NCI-H1436 treated with DMSO at 0.1 percent for 48 hours (cell line): ENCODE data around the gene POPDC3.

Source experiments
- DNase-seq: peaks from one replicate; lab custom pipeline; 2025; lab: John Stamatoyannopoulos, UW

The POPDC3 gene

GRCh38 chr6:105152880-105153279 lies 26.9 kb downstream of the POPDC3 start:
- no peak for DNase-seq

GRCh38 chr6:105151644-105152043 lies 28.2 kb downstream of the POPDC3 start:
- no peak for DNase-seq

DNA sequence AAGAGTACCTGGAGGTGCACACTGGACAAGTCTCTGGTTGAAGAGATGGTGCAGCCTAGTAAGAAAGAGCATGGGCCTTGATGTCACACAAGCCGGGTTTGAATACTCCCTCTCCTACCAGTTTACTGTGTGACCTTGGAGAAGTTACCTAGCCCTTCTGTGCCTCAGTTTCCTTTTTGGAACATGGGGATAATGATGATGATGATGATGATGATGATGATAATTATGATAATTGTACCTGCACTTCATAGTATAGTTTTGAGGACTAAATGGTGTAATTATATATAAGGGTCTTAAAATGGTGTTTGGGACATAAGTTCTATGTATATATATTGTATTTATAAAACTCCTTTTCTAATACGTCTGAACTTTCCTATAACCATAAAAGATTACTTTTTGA lies 41.7 kb downstream of the POPDC3 start:
- DNase-seq = no peak

GRCh38 chr6:105137388-105137787 lies 42.4 kb downstream of the POPDC3 start:
- no peak for DNase-seq

- no peak for DNase-seq
Observed at GRCh38 chr6:105136431-105137350, 43.1 kb downstream of the POPDC3 start.

- DNase-seq = no peak
Observed at GRCh38 chr6:105135907-105136430, 43.8 kb downstream of the POPDC3 start.

- DNase-seq = no peak
Observed at GRCh38 chr6:105135056-105135455, 44.8 kb downstream of the POPDC3 start.

GRCh38 chr6:105122717-105123116 lies 57.1 kb downstream of the POPDC3 start:
- DNase-seq = no peak

GRCh38 chr6:105121981-105122380 lies 57.8 kb downstream of the POPDC3 start:
- no peak for DNase-seq

GRCh38 chr6:105120570-105120969 lies 59.2 kb downstream of the POPDC3 start:
- DNase-seq = no peak

DNA sequence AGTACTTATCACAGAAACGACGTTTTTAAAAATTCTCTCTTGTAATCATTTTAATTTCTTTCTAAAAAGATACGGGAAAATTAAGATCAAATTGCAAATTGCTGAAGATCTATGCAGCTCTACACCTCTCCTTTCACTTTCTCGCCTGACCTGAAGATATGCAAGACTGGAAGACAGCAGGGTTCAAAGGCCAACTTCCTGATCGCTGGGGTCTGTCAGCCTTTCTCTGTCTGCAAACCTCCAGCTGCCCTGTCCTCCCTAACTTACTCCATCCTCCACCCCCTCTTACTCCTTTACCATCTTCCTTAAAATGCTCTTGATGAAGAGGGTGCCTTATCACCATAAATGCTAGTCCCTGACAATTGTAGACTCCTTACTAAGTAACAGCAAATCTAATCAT lies 63.7 kb downstream of the POPDC3 start:
- DNase-seq = no peak

- no peak for DNase-seq
Observed at GRCh38 chr6:105113422-105113821, 66.4 kb downstream of the POPDC3 start.

- DNase-seq = no peak
Observed at GRCh38 chr6:105112577-105112976, 67.2 kb downstream of the POPDC3 start.

DNA sequence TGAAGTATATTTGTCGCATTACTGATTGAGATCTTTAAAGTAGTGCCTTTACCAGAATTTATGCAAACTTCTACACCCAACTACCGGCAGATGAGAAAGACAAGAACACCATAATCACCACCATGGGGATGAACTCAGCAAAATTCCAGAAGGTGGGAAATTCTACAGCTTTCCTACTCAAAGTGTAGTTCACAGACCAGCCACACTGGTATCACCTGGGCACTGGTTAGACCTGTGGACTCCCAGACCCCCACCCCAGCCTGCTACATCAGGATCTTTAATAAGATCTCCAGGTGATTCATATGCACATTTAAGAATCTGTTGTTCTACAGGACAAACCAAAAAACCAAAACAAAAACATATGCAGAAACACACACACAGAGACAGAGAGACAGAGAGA lies 67.9 kb downstream of the POPDC3 start:
- no peak for DNase-seq

DNA sequence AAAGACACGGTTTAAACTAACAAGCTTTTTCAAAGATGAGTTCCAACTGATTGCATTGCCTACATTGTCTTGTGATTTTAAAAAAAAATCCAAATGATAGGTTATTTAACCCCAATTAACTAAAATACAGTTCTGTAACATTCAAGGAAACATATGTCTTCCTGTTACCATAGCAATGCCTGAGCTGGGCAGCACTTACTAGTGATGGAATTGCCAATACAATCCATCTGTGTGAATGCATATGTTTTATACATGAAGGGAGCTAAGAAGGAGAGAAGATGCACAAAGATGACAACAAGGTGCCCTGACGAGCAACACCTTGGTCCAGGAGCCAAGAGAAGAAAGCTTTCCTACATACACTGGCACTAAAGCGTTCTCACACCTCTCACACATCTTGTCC lies 68.7 kb downstream of the POPDC3 start:
- DNase-seq = no peak

DNA sequence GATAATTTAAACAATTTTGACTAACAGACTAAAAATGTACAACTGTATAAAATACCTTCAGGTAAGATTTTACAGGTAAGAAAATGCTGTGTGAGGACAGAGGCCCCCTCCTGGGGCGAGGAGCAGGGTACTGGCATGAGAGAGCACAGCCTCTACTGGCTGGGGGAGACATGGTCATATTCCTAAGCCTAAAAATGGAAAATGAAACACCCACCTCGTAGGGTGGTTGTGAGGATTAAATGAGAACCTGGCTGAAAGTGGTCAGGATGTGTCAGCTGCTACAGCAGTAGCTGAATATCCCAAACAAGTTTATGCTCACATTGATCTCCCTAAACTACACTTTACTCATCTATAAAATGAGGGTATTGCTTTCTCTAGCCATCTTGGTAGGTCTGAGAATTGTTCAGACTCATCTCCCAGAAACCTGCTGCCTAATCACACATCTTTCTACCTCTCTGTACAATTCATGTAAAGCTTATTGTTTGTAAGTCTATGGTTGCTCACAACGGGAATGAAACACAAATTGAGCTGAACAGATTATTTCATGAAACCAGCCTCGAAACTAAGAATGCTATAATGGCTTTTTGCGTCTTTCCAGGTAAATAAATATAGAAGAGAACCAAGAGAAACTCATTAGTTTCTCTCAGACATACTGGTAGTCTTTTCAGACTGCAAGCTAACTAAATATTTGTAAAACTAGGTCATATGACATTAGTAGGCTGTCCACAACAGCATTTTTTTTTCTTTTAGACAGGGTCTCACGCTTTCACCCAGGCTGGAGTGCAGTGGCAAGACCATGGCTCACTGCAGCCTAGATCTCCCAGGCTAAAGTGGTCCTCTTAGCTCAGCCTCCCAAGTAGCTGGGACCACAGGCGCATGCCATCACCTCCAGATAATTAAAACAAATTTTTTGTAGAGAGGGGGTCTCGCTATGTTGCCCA lies 69.6 kb downstream of the POPDC3 start:
- DNase-seq = no peak

DNA sequence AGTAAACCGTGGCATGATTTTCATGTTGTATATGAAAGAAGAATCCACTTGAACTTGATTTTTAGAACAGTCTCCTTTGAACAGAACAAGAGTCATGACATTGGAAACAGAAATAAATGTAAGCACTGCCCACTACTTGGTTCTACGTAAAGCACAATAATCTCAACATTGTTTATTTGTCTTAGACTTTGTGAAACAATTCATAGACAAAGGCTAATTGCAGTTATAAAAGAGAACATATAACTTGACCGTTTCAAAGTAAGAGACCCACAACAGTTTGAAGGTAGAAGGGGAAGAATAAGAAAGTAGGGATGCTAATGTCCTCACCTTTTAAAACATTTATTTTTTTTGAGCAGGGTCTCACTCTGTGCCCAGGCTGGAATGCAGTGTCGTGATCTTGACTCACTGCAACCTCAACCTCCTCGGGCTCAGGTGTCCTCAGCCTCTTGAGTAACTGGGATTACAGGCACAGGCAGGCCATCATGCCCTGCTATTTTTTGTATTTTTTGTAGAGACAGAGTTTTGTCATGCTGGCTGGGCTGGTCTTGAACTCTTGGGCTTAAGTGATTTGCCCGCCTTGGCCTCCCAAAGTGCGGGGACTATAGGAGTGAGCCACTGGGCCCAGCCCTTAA lies 71.1 kb downstream of the POPDC3 start:
- DNase-seq = no peak
